A549 (cell line): ENCODE results near the gene AP5B1. TPM values are rescaled to one million over a fixed set of nuclear protein-coding genes. Genes with fewer than 3 reads are reported as not detected.

ENCODE experiments used
- ATAC-seq, 2 experiments: fragments of 200-7000 bp in 1 of 2; fragments of >200 bp in 1 of 2; cut with Nextera tagmentation in 1 of 2; cut with Tn5 transposase in 1 of 2; 3 replicates each; pipeline versions ENCODE4 v1.8.0 to v1.9.1; 2018 to 2020; ENCODE audit warnings: mild to moderate bottlenecking in 1 of 2, moderate library complexity in 1 of 2
- CTCF ChIA-PET: fragments of 300-600 bp; sonication (Branson Sonifier 250); formaldehyde crosslinking; extraction: SDS; loops from one replicate; lab custom pipeline; 2021; ENCODE audit warnings: antibody characterized with exemption, inconsistent platforms; lab: Yijun Ruan, JAX
- POLR2A ChIA-PET: fragments of 350-600 bp; formaldehyde crosslinking; extraction: SDS; loops from one replicate; lab custom pipeline; 2021; ENCODE audit warnings: antibody characterized with exemption, inconsistent platforms; lab: Yijun Ruan, JAX
- DNase-seq, 2 experiments: peaks; one replicate each; pipeline versions ENCODE4 v3.0.0 to v3.0.0-alpha.2; 2011 to 2016; ENCODE audit warnings: low read depth in 1 of 2, low spot score in 1 of 2
- FAIRE-seq: peaks from 2 replicates; lab custom pipeline; 2011; peaks lifted over from hg19 to GRCh38; lab: Jason Lieb, UNC
- H3K27ac ChIP-seq, 2 experiments: fragments of >200 bp; sonication (Bioruptor Twin); formaldehyde crosslinking; 3 replicates each; pipeline ENCODE4 v1.5.1; 2016 to 2017
- H3K4me1 ChIP-seq: fragments of >200 bp; sonication (Bioruptor Twin); formaldehyde crosslinking; 3 replicates; pipeline ENCODE4 v1.6.1; 2016
- H3K4me2 ChIP-seq: fragments of >200 bp; sonication (Bioruptor Twin); formaldehyde crosslinking; 3 replicates; pipeline ENCODE4 v1.6.1; 2016
- H3K4me3 ChIP-seq: fragments of >200 bp; sonication (Bioruptor Twin); formaldehyde crosslinking; 3 replicates; pipeline ENCODE4 v1.5.1; 2016
- H3K9me3 ChIP-seq: fragments of >200 bp; sonication (Bioruptor Twin); formaldehyde crosslinking; 3 replicates; pipeline ENCODE4 v1.6.1; 2016
- CBX8 ChIP-seq: fragments of 200-600 bp; sonication (generic); IDR thresholded peaks from 2 replicates; pipeline ENCODE4 v1.6.1; 2016
- E2F6 ChIP-seq: IDR thresholded peaks from 2 replicates; pipeline ENCODE4 v1.6.1; 2012; ENCODE audit warnings: low read depth, borderline replicate concordance
- EHF ChIP-seq: fragments of 250-450 bp; sonication (Bioruptor Pico); IDR thresholded peaks from 2 replicates; pipeline ENCODE4 v1.5.0; 2020; ENCODE audit warnings: mild to moderate bottlenecking
- HDAC2 ChIP-seq: fragments of 200-600 bp; sonication (generic); IDR thresholded peaks from 2 replicates; pipeline ENCODE4 v1.6.1; 2016
- HEYL ChIP-seq: fragments of 250-450 bp; sonication (Bioruptor Pico); IDR thresholded peaks from 2 replicates; pipeline ENCODE4 v1.8.0; 2021; ENCODE audit warnings: mild to moderate bottlenecking, moderate library complexity
- HOXB13 ChIP-seq: fragments of 250-450 bp; sonication (Bioruptor Pico); IDR thresholded peaks from 2 replicates; pipeline ENCODE4 v1.5.0; 2020; ENCODE audit warnings: low read depth, mild to moderate bottlenecking, moderate library complexity
- HOXB5 ChIP-seq: fragments of 250-450 bp; sonication (Bioruptor Pico); IDR thresholded peaks from 2 replicates; pipeline ENCODE4 v1.5.0; 2020; ENCODE audit warnings: mild to moderate bottlenecking, moderate library complexity
- JUN ChIP-seq, 2 experiments: fragments of >200 bp; sonication (Bioruptor Twin); formaldehyde crosslinking; IDR thresholded peaks; 2 replicates in 1 of 2; 3 replicates in 1 of 2; pipeline ENCODE4 v1.6.1; 2016 to 2017
- JUNB ChIP-seq: fragments of >200 bp; sonication (Bioruptor Twin); formaldehyde crosslinking; IDR thresholded peaks from 2 replicates; pipeline ENCODE4 v1.6.1; 2016
- MAX ChIP-seq: IDR thresholded peaks from 2 replicates; pipeline ENCODE4 v1.6.1; 2012
- NR3C1 ChIP-seq: fragments of >200 bp; sonication (Bioruptor Twin); formaldehyde crosslinking; IDR thresholded peaks from 3 replicates; pipeline ENCODE4 v1.6.1; 2017
- PHF8 ChIP-seq: fragments of 200-600 bp; sonication (generic); IDR thresholded peaks from 2 replicates; pipeline ENCODE4 v1.6.1; 2016; ENCODE audit warnings: low read depth, mild to moderate bottlenecking, antibody characterized with exemption, moderate library complexity, borderline replicate concordance
- POLR2A ChIP-seq: IDR thresholded peaks from 2 replicates; pipeline ENCODE4 v1.6.1; 2012; ENCODE audit warnings: mild to moderate bottlenecking, low read length
- RAD21 ChIP-seq, 2 experiments: fragments of >200 bp in 1 of 2; sonication (Bioruptor Twin) in 1 of 2; formaldehyde crosslinking in 1 of 2; IDR thresholded peaks in 1 of 2; conservative IDR thresholded peaks in 1 of 2; 2 replicates in 1 of 2; 3 replicates in 1 of 2; pipeline ENCODE4 v1.6.1; 2012 to 2018; ENCODE audit warnings: inconsistent platforms in 1 of 2
- REST ChIP-seq: fragments of 200-600 bp; sonication (generic); IDR thresholded peaks from 2 replicates; pipeline ENCODE4 v1.6.1; 2016; ENCODE audit warnings: antibody characterized with exemption, mild to moderate bottlenecking, moderate library complexity
- RFX5 ChIP-seq: fragments of 450-650 bp; IDR thresholded peaks from 2 replicates; pipeline ENCODE4 v1.7.1; 2014; ENCODE audit warnings: antibody characterized with exemption, mild to moderate bottlenecking, moderate library complexity
- SMC3 ChIP-seq: fragments of >200 bp; sonication (Bioruptor Twin); formaldehyde crosslinking; IDR thresholded peaks from 3 replicates; pipeline ENCODE4 v1.6.1; 2018; ENCODE audit warnings: inconsistent platforms
- TFCP2L1 ChIP-seq: fragments of 250-450 bp; sonication (Bioruptor Pico); IDR thresholded peaks from 2 replicates; pipeline ENCODE4 v1.5.0; 2021; ENCODE audit warnings: mild to moderate bottlenecking
- ZC3H11A ChIP-seq: fragments of 450-650 bp; IDR thresholded peaks from 2 replicates; pipeline ENCODE4 v1.6.1; 2014; ENCODE audit warnings: antibody characterized with exemption, mild to moderate bottlenecking
- WGBS: methylation state at CpG from one replicate; pipeline ENCODE4 v1.1.6; 2017; ENCODE audit errors: missing lambda C conversion rate; 5-methylcytosine and 5-hydroxymethylcytosine counted together
- polyA plus RNA-seq, 4 experiments: library from polyadenylated mRNA; depleted of rRNA in 3 of 4; stranded (reverse); fragments of >200 nt; fragmentation: RNase III in 1 of 4; extraction: RNeasy Plus Mini Kit Qiagen cat#74134 plus additional on column Dnase treatment in 1 of 4; gene quantifications; 2 replicates in 3 of 4; 3 replicates in 1 of 4; pipeline ENCODE4 v1.2.3, GENCODE V29; 2011 to 2017

AP5B1 gene
- polyA plus RNA-seq, 2 of the 4 experiments (the other 2 are of a cell fraction): 5.2 to 10.2 TPM

DNA sequence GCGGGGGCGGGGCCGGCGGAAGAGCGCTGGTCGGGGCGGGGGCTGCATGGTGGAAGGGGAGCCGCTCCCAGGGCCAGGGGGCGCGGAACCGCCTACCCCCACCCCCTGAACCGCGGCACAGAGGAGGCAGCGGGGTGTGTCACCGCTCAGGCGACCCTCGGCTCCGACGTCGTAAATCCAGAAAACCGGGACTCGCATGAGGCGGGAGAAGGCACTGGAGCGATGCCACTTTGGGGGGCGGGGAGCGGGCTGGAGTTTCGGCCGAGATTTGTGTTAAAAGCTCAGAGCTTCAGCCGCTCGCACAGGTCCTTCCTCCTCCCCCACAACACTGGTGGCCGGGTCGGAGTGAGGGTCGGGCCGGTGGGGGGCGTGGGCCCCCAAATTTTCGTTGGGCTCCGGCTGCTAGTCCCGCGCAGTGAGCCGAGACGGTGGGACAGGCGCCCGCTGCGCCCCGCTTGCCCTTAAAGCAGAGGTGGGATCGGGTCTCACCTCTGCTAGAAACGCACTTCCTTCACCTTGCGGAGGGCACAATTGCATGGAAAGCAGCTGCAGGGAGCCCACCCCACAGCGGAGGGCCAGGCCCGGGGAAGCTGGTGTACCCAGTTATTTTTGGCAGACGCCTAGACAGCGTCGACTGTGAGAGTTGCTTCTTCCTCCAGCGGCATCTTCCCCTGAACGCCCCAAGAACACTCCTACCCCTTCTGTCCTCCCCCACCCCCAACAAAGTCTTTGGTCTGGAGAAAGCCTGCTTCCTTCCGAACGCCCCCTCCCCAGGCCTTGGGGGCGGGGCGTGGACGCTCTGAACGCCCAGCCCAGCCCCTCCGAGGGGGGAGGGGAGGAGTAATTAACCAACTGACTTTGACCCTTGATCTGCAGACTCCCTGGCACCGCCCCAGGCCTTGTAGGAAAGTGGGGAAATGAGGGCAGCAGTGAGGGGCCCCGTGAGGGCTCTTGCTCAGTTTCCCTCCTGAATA, 7.2 kb upstream of the AP5B1 start:
- ChIA-PET CTCF (interaction anchor here (1.2 to 19.2 kb wide), 3 partner anchors 9 to 30 kb away, joined by 5 to 173 read pairs (median 30); partner anchors contain the start of gene AP5B1), POLR2A (no interaction called here)
- Histone ChIP-seq H3K4me1 (peaks cover 14% of the 10 kb centered on the region; the same call in 2 of the 3 replicates), H3K9me3 (no peaks in the 10 kb centered on the region), H3K4me2 (peak overlapping the region; percentile 77), H3K4me3 (peak overlapping the region; percentile 36)
- WGBS: 26% methylated on average over 39 of the region's 64 CpGs
- no peak for FAIRE-seq
- 0 out of 6 replicates have a peak, but pooled peaks of 1 of the 2 experiments have one; percentile 6 for ATAC-seq
- DNase-seq: no peak
- no peak for TF ChIP-seq HOXB5 (CRISPR knock-in tag)
- 0 out of 2 replicates have a peak, but pooled peaks have one; percentile 2 for TF ChIP-seq MAX
- TF ChIP-seq TFCP2L1 (CRISPR knock-in tag): no peak
- TF ChIP-seq, all 56 proteins: peak for 1
- H3K27ac ChIP-seq: peak overlapping the region in 1 of 2 experiments; percentile 67; a peak in 3 of 6 replicates

DNA sequence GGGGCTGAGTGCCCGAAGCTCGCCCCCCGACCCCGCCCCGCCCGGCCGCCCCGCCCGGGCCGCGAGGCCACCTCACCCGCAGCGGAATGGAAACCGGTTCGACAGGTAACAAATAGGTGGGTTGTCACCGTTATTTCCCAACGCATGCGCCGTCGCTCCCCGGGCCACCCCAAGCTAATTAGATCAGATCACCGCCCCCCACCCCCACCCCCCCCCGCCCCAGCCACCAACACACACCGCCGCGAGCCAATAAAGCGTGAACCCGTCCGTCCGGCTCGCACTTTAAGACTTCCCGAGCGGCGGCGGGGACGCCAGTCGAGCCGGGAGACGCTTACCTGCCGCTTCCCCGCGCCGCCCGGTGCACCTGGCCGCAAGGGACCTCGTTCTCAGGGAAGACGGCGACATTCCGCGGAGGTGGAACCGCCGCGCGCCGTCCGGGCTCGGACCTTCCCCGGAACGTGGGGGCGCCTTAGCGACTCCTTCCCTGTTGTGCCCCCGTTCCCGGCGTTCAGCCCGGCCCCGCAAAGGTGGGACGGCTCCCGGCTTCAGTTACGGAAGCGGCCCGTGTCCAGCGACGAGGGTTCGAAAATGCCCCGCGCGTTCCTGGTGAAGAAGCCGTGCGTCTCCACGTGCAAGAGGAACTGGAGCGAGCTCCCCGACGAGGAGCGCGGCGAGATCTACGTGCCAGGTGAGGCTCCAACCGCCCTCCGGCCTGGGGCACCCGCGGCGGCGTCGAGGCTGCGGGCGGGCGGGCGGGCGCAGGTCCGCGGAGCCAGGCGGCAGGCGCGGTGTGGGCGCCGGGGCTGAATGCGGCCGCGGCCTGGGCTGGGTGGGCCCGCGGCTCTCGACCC, 6.2 kb upstream of the AP5B1 start, which contains the start of gene OVOL1:
Gene OVOL1, plus strand, starts transcription at position 278 of the 851 bp plus-strand sequence. Its CDS starts 311 bp downstream, at position 589.
- no peak for FAIRE-seq
- CTCF ChIA-PET: interaction anchor here (4.2 to 19.2 kb wide), 2 partner anchors 8 to 31 kb away, joined by 30 to 173 read pairs; partner anchors contain the start of gene AP5B1
- WGBS: no CpG with 5 or more reads among the region's 112 CpGs

GRCh38 chr11:65786008-65786785, 5.4 kb upstream of the AP5B1 start:
- H3K27ac ChIP-seq: no peak overlapping the region
- ATAC-seq: no peak
- CTCF ChIA-PET: no interaction called here
- 84% methylated on average over 46 of the region's 74 CpGs for WGBS
- H3K4me1 ChIP-seq: peaks cover 14% of the 10 kb centered on the region; the same call in 2 of the 3 replicates
- no peak overlapping the region for H3K4me3 ChIP-seq
- DNase-seq: no peak
- TF ChIP-seq REST (no peak), HDAC2 (no peak), POLR2A (no peak), JUNB (no peak), RFX5 (no peak), SMC3 (no peak), ZC3H11A (no peak), CBX8 (no peak), RAD21 (conservative IDR thresholded peaks at IDR 0.05 in 1 of 2, IDR thresholded peaks at IDR 0.05 in 1 of 2) (no peak), HEYL (CRISPR knock-in tag) (no peak), JUN (IDR thresholded peaks at IDR 0.05) (no peak), E2F6 (no peak), PHF8 (no peak), HOXB13 (no peak), EHF (CRISPR knock-in tag) (no peak), NR3C1 (no peak)
- TF ChIP-seq, all 56 proteins: peak for 0
- POLR2A ChIA-PET: interaction anchor here (1.4 kb wide), 1 partner anchor 74 kb away, joined by 3 read pairs; the partner anchor contains the start of gene MUS81
- H3K9me3 ChIP-seq: no peaks in the 10 kb centered on the region
- no peak for FAIRE-seq
- no peak overlapping the region for H3K4me2 ChIP-seq

More for the DNA sequence above, 6.2 kb upstream of the AP5B1 start, which contains the start of gene OVOL1:
- no peak for TF ChIP-seq SMC3
- 0 out of 2 replicates have a peak, but pooled peaks have one; percentile 11 for TF ChIP-seq MAX
- TF ChIP-seq, all 56 proteins: peak for 1
- peaks cover 14% of the 10 kb centered on the region; the same call in 2 of the 3 replicates for H3K4me1 ChIP-seq
- H3K4me2 ChIP-seq: peak within 1 kb of the TSS; percentile 77
- ATAC-seq (no peak), DNase-seq (no peak)
- H3K4me3 ChIP-seq: peak within 1 kb of the TSS; percentile 36
- H3K27ac ChIP-seq: peak within 1 kb of the TSS in 1 of 2 experiments; percentile 67; a peak in 3 of 6 replicates
- H3K9me3 ChIP-seq: no peaks in the 10 kb centered on the region
- POLR2A ChIA-PET: interaction anchor here (1.4 kb wide), 1 partner anchor 73 kb away, joined by 3 read pairs; the partner anchor contains the start of gene MUS81
